Measurements from ENCODE around the gene P2RX7. TPM values are rescaled to one million over a fixed set of nuclear protein-coding genes. Genes with fewer than 3 reads are reported as not detected.

Gene P2RX7
- total RNA-seq, 1 experiment from 2014 or later, result 0.55 TPM

DNA sequence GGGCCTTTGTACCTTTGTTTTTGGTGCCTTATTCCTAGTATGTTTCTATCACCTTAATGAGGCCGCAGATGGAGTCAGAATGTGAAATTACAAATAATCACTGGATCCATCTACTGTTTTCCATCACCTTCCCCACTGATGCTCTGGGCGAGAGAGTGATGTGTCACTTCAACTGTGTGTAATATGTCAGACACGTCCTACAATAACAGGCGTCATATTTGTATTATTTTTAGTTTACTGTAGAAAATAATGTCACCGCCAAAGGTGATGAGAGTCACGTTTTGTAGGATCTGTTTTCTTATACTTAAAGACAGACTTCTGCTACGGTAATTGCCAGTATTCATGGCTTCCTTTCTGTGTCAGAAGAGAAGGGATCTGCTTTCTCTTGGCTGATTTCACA is 54.8 kb downstream of the P2RX7 start:
- no peaks in the 10 kb centered on the region for H3K9me3 Mint-ChIP-seq
- H3K27me3 Mint-ChIP-seq (ENCODE audit: low read depth), result no peaks in the 10 kb centered on the region
- DNase-seq (ENCODE audit: low spot score) (no peak), ATAC-seq (no peak)
- CTCF ChIA-PET, result interaction anchor here (0.6 kb wide), 1 partner anchor 209 kb away, joined by 3 read pairs; the partner anchor contains the start of gene HNF1A
- H3K4me3 Mint-ChIP-seq, result no peak overlapping the region
- H3K36me3 Mint-ChIP-seq, result no peaks in the 10 kb centered on the region
- H3K27ac Mint-ChIP-seq, result no peak overlapping the region
- no peak for TF ChIP-seq ESRRA (CRISPR knock-in tag; IDR thresholded peaks at IDR 0.05; ENCODE audit: borderline replicate concordance)
- TF ChIP-seq, protein P1, sequence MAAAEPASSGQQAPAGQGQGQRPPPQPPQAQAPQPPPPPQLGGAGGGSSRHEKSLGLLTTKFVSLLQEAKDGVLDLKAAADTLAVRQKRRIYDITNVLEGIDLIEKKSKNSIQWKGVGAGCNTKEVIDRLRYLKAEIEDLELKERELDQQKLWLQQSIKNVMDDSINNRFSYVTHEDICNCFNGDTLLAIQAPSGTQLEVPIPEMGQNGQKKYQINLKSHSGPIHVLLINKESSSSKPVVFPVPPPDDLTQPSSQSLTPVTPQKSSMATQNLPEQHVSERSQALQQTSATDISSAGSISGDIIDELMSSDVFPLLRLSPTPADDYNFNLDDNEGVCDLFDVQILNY (CRISPR knock-in tag; IDR thresholded peaks at IDR 0.05), result no peak
- no peak for TF ChIP-seq CBFB (CRISPR knock-in tag; IDR thresholded peaks at IDR 0.05; ENCODE audit: low read depth)
- no peak for TF ChIP-seq OVOL2 (CRISPR knock-in tag; IDR thresholded peaks at IDR 0.05; ENCODE audit: borderline replicate concordance)
- TF ChIP-seq TEAD1 (CRISPR knock-in tag; IDR thresholded peaks at IDR 0.05), result no peak
- H3K4me1 Mint-ChIP-seq, result 0 out of 2 replicates have a peak, but pooled peaks cover 4% of the 10 kb centered on the region
- POLR2A ChIA-PET, result no interaction called here

DNA sequence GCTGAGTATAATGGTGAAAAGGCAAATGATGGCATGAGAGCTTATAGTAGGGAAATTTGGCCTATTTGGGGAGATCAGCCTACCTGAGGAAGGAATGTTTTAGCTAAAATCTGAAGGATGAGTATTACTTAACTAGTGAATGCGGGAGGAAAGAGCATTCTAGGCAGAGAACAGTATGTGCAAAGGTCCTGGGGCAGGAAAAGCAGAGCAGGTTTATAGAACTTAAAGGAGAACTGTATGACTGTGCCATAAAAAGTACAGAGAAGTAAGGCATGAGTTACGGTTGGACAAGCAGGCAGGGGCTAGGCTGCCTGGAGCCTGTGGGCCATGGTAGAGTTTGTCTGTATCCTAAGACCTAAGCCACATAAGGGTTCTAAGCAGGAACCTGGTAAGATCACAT is 55.6 kb downstream of the P2RX7 start:
- CTCF ChIA-PET, result no interaction called here
- no peaks in the 10 kb centered on the region for H3K27me3 Mint-ChIP-seq (ENCODE audit: low read depth)

DNA sequence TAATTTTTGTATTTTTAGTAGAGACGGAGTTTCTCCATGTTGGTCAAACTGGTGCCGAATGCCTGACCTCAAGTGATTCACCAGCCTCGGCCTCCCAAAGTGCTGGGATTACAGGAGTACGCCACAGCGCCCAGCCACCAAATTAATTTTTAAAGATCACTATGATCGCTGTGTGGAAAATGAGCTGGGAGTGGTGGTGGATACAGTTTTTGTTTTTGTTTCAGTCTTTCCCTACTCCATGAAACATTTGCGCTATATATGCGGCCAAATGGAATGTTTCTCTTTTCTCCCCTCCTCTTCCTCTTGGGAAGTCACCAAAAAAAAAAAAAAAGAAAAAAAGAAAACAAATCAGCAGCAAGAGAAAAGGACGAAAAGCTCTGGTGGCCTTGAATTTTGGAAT is 56.5 kb downstream of the P2RX7 start:
- no peak overlapping the region for H3K4me3 Mint-ChIP-seq
- H3K27me3 Mint-ChIP-seq (ENCODE audit: low read depth), result no peaks in the 10 kb centered on the region
- ChIA-PET POLR2A (no interaction called here), CTCF (no interaction called here)
- ATAC-seq, result no peak
- H3K4me1 Mint-ChIP-seq, result 0 out of 2 replicates have a peak, but pooled peaks cover 4% of the 10 kb centered on the region
- DNase-seq (ENCODE audit: low spot score), result no peak
- H3K9me3 Mint-ChIP-seq, result no peaks in the 10 kb centered on the region
- H3K36me3 Mint-ChIP-seq, result no peaks in the 10 kb centered on the region
- H3K27ac Mint-ChIP-seq, result no peak overlapping the region
- TF ChIP-seq ZNF121 (CRISPR knock-in tag; IDR thresholded peaks at IDR 0.05), result no peak
- TF ChIP-seq, protein P2, sequence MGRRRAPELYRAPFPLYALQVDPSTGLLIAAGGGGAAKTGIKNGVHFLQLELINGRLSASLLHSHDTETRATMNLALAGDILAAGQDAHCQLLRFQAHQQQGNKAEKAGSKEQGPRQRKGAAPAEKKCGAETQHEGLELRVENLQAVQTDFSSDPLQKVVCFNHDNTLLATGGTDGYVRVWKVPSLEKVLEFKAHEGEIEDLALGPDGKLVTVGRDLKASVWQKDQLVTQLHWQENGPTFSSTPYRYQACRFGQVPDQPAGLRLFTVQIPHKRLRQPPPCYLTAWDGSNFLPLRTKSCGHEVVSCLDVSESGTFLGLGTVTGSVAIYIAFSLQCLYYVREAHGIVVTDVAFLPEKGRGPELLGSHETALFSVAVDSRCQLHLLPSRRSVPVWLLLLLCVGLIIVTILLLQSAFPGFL (CRISPR knock-in tag; IDR thresholded peaks at IDR 0.05; ENCODE audit: borderline replicate concordance), result no peak
- TF ChIP-seq GTF2I (CRISPR knock-in tag; conservative IDR thresholded peaks at IDR 0.05), result no peak
- no peak for TF ChIP-seq TEAD1 (CRISPR knock-in tag; IDR thresholded peaks at IDR 0.05)
- TF ChIP-seq, protein P3, sequence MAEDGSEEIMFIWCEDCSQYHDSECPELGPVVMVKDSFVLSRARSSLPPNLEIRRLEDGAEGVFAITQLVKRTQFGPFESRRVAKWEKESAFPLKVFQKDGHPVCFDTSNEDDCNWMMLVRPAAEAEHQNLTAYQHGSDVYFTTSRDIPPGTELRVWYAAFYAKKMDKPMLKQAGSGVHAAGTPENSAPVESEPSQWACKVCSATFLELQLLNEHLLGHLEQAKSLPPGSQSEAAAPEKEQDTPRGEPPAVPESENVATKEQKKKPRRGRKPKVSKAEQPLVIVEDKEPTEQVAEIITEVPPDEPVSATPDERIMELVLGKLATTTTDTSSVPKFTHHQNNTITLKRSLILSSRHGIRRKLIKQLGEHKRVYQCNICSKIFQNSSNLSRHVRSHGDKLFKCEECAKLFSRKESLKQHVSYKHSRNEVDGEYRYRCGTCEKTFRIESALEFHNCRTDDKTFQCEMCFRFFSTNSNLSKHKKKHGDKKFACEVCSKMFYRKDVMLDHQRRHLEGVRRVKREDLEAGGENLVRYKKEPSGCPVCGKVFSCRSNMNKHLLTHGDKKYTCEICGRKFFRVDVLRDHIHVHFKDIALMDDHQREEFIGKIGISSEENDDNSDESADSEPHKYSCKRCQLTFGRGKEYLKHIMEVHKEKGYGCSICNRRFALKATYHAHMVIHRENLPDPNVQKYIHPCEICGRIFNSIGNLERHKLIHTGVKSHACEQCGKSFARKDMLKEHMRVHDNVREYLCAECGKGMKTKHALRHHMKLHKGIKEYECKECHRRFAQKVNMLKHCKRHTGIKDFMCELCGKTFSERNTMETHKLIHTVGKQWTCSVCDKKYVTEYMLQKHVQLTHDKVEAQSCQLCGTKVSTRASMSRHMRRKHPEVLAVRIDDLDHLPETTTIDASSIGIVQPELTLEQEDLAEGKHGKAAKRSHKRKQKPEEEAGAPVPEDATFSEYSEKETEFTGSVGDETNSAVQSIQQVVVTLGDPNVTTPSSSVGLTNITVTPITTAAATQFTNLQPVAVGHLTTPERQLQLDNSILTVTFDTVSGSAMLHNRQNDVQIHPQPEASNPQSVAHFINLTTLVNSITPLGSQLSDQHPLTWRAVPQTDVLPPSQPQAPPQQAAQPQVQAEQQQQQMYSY (CRISPR knock-in tag; IDR thresholded peaks at IDR 0.05), result no peak
- no peak for TF ChIP-seq CREB1 (CRISPR knock-in tag; IDR thresholded peaks at IDR 0.05)
- TF ChIP-seq, protein P4, sequence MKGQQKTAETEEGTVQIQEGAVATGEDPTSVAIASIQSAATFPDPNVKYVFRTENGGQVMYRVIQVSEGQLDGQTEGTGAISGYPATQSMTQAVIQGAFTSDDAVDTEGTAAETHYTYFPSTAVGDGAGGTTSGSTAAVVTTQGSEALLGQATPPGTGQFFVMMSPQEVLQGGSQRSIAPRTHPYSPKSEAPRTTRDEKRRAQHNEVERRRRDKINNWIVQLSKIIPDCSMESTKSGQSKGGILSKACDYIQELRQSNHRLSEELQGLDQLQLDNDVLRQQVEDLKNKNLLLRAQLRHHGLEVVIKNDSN (CRISPR knock-in tag; IDR thresholded peaks at IDR 0.05), result no peak
- no peak for TF ChIP-seq JAZF1 (CRISPR knock-in tag; IDR thresholded peaks at IDR 0.05)
- TF ChIP-seq TEAD4 (CRISPR knock-in tag; IDR thresholded peaks at IDR 0.05), result no peak
- no peak for TF ChIP-seq SMAD4 (CRISPR knock-in tag; IDR thresholded peaks at IDR 0.05)
- no peak for TF ChIP-seq FOXK1 (CRISPR knock-in tag; IDR thresholded peaks at IDR 0.05)

More for the DNA sequence above, 55.6 kb downstream of the P2RX7 start:
- Mint-ChIP-seq H3K4me1 (0 out of 2 replicates have a peak, but pooled peaks cover 4% of the 10 kb centered on the region), H3K4me3 (no peak overlapping the region), H3K36me3 (no peaks in the 10 kb centered on the region), H3K9me3 (no peaks in the 10 kb centered on the region), H3K27ac (no peak overlapping the region)
- TF ChIP-seq ZNF121 (CRISPR knock-in tag; IDR thresholded peaks at IDR 0.05) (no peak), SOX15 (CRISPR knock-in tag; IDR thresholded peaks at IDR 0.05) (no peak), IRF2 (CRISPR knock-in tag; IDR thresholded peaks at IDR 0.05; ENCODE audit: borderline replicate concordance, low read depth) (no peak), ZNF317 (CRISPR knock-in tag; IDR thresholded peaks at IDR 0.05; ENCODE audit: borderline replicate concordance, low read depth) (no peak), NFE2L1 (CRISPR knock-in tag; IDR thresholded peaks at IDR 0.05) (no peak), FOXJ3 (CRISPR knock-in tag; IDR thresholded peaks at IDR 0.05; ENCODE audit: borderline replicate concordance) (no peak), PRRX2 (CRISPR knock-in tag; IDR thresholded peaks at IDR 0.05) (no peak), OVOL2 (CRISPR knock-in tag; IDR thresholded peaks at IDR 0.05; ENCODE audit: borderline replicate concordance) (no peak), ZNF263 (CRISPR knock-in tag; IDR thresholded peaks at IDR 0.05; ENCODE audit: low read depth) (no peak), ZNF232 (CRISPR knock-in tag; IDR thresholded peaks at IDR 0.05) (no peak)
- TF ChIP-seq, protein P5, sequence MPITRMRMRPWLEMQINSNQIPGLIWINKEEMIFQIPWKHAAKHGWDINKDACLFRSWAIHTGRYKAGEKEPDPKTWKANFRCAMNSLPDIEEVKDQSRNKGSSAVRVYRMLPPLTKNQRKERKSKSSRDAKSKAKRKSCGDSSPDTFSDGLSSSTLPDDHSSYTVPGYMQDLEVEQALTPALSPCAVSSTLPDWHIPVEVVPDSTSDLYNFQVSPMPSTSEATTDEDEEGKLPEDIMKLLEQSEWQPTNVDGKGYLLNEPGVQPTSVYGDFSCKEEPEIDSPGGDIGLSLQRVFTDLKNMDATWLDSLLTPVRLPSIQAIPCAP (CRISPR knock-in tag; IDR thresholded peaks at IDR 0.05), result no peak
- TF ChIP-seq, protein P4 (CRISPR knock-in tag; IDR thresholded peaks at IDR 0.05), result no peak
- TF ChIP-seq, protein P6, sequence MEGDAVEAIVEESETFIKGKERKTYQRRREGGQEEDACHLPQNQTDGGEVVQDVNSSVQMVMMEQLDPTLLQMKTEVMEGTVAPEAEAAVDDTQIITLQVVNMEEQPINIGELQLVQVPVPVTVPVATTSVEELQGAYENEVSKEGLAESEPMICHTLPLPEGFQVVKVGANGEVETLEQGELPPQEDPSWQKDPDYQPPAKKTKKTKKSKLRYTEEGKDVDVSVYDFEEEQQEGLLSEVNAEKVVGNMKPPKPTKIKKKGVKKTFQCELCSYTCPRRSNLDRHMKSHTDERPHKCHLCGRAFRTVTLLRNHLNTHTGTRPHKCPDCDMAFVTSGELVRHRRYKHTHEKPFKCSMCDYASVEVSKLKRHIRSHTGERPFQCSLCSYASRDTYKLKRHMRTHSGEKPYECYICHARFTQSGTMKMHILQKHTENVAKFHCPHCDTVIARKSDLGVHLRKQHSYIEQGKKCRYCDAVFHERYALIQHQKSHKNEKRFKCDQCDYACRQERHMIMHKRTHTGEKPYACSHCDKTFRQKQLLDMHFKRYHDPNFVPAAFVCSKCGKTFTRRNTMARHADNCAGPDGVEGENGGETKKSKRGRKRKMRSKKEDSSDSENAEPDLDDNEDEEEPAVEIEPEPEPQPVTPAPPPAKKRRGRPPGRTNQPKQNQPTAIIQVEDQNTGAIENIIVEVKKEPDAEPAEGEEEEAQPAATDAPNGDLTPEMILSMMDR (IDR thresholded peaks at IDR 0.05), result no peak
- POLR2A ChIA-PET, result interaction anchor here (0.6 kb wide), 1 partner anchor 45 kb away, joined by 4 read pairs; no protein-coding TSS in a partner anchor
- ATAC-seq (no peak), DNase-seq (ENCODE audit: low spot score) (no peak)
